Osteocyte (in vitro differentiated cells): ENCODE measurements around the gene EXOSC10. TPM values are rescaled to one million over a fixed set of nuclear protein-coding genes. Genes with fewer than 3 reads are reported as not detected.

Experiments
- DNase-seq: peaks from one replicate; pipeline ENCODE4 v3.0.0; 2021; ENCODE audit warnings: mixed read lengths; ENCODE audit not compliant: unreplicated experiment; ENCODE audit errors: extremely low spot score
- H3K27ac Mint-ChIP-seq: one replicate; pipeline ENCODE4 v1.8.0; 2021; ENCODE audit warnings: mild to moderate bottlenecking, mixed read lengths; ENCODE audit not compliant: unreplicated experiment
- H3K27me3 Mint-ChIP-seq: one replicate; pipeline ENCODE4 v1.8.0; 2021; ENCODE audit warnings: mixed read lengths; ENCODE audit not compliant: unreplicated experiment
- H3K36me3 Mint-ChIP-seq: one replicate; pipeline ENCODE4 v1.8.0; 2021; ENCODE audit warnings: mixed read lengths; ENCODE audit not compliant: unreplicated experiment
- H3K4me1 Mint-ChIP-seq: one replicate; pipeline ENCODE4 v1.8.0; 2021; ENCODE audit warnings: mixed read lengths; ENCODE audit not compliant: unreplicated experiment
- H3K4me3 Mint-ChIP-seq: one replicate; pipeline ENCODE4 v1.8.0; 2021; ENCODE audit warnings: mild to moderate bottlenecking, moderate library complexity, mixed read lengths; ENCODE audit not compliant: unreplicated experiment
- H3K9me3 Mint-ChIP-seq: one replicate; pipeline ENCODE4 v1.8.0; 2021; ENCODE audit warnings: mixed read lengths; ENCODE audit not compliant: unreplicated experiment
- total RNA-seq: library from RNA; stranded (reverse); gene quantifications from 2 replicates; pipeline ENCODE4 v1.2.1, GENCODE V29; 2021
- TF ChIP-seq, protein P1 (sequence below): fragments of 200-600 bp; sonication (generic); IDR thresholded peaks from 2 replicates; pipeline ENCODE4 v1.5.0; 2021; ENCODE audit warnings: antibody characterized with exemption, mild to moderate bottlenecking, moderate library complexity

EXOSC10 gene
- total RNA-seq, 1 donor from 2014 or later, result 66.1 TPM

DNA sequence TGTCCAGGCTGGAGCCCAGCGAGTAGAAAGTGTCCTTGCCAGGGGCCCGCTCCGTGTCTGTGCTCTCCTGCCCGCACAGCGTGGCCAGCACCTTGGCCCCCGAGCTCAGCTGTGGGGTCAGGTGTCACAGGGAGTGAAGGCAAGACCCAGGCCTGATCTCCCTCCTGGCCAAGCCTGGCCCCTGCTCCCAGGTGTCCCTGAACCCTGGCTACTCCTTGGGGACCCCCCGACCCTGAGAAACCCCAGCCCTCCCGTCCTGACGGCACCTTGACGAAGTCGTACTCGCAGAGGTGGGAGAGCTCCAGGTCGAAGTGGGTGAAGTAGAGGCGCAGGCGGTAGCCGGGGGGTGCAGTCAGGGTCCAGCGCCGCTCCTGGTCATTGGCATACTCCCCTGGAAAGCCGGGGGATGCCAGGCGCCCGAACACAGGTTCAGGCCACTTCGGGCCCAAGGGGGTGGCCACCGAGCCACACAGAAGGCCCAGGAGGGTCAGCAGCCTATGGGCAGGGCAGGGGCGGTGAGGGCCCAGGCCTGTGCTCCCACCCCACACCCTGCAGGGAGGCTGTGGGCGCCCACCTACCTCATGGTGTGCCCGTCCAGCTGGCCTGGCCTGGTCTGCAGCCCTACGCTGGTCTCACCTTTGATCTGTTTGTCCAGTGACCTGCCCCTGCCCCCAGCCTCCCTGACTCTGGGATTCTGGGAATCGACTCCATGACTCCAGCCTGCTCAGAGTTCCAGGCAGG is 52.9 kb downstream of the EXOSC10 start, which contains the start of gene MASP2:
MASP2 (minus strand) TSS at position 615 of the 741 bp plus-strand sequence; CDS start at position 583, 32 bp downstream.
- TF ChIP-seq, protein P1, sequence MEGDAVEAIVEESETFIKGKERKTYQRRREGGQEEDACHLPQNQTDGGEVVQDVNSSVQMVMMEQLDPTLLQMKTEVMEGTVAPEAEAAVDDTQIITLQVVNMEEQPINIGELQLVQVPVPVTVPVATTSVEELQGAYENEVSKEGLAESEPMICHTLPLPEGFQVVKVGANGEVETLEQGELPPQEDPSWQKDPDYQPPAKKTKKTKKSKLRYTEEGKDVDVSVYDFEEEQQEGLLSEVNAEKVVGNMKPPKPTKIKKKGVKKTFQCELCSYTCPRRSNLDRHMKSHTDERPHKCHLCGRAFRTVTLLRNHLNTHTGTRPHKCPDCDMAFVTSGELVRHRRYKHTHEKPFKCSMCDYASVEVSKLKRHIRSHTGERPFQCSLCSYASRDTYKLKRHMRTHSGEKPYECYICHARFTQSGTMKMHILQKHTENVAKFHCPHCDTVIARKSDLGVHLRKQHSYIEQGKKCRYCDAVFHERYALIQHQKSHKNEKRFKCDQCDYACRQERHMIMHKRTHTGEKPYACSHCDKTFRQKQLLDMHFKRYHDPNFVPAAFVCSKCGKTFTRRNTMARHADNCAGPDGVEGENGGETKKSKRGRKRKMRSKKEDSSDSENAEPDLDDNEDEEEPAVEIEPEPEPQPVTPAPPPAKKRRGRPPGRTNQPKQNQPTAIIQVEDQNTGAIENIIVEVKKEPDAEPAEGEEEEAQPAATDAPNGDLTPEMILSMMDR, result no peak
- H3K36me3 Mint-ChIP-seq, result no peaks in the 10 kb centered on the region
- DNase-seq, result no peak
- no peak within 1 kb of the TSS for H3K4me3 Mint-ChIP-seq
- no peak within 1 kb of the TSS for H3K27ac Mint-ChIP-seq
- H3K27me3 Mint-ChIP-seq, result no peaks in the 10 kb centered on the region
- no peaks in the 10 kb centered on the region for H3K4me1 Mint-ChIP-seq
- H3K9me3 Mint-ChIP-seq, result no peaks in the 10 kb centered on the region

DNA sequence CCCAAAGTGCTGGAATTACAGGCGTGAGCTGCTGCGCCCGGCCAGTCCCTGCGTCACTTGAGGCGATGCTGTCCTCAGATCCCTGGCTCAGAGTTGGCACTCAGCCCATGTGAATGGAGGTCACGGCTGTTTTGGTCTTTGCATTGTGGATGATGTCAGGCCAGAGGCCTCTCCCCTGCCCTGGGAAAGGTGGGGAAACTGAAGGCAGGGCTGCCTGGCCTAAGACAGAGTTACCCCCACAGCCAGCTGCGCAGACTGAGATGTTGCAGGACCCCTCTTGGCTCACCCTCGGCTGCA is 53.5 kb downstream of the EXOSC10 start:
- no peak overlapping the region for H3K4me3 Mint-ChIP-seq
- TF ChIP-seq, protein P1, result no peak
- no peaks in the 10 kb centered on the region for H3K4me1 Mint-ChIP-seq
- no peak overlapping the region for H3K27ac Mint-ChIP-seq
- no peaks in the 10 kb centered on the region for H3K9me3 Mint-ChIP-seq
- no peak for DNase-seq
- H3K36me3 Mint-ChIP-seq, result no peaks in the 10 kb centered on the region
- no peaks in the 10 kb centered on the region for H3K27me3 Mint-ChIP-seq

DNA sequence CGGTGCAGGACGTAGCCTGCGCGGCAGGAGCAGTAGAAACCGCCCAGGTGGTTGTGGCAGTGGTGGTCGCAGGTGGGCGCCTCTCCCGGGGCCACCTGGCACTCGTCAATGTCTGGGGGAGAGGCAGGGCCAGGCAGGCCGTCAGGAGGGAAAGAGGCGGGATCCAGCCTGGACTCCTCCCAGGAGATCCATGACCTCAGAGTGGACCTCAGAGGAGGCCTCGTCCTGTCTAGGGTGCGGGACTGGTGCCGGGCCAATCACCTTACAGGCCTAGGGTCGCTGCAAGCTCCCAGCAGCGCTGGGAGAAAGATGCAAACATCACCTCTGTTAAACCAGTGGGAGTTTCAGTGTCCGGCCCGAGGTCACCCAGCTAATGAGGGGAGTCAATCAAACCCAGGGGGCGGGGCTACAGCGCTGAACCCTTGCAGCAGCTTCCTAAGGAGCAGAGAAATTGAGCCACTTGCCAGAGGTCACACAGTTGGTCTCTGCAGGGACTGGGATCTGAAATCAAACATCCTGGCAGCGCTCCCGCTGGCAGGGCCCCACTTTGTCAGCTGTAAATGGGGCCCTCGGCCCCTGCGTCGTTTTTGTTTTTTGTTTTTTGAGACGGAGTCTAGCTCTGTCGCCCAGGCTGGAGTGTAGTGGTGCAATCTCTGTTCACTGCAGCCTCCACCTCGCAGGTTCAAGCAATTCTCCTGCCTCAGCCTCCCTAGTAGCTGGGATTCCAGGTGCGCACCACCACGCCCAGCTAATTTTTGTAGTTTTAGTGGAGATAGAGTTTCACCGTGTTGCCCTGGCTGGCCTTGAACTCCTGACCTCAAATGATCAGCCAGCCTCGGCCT is 54.0 kb downstream of the EXOSC10 start:
- Mint-ChIP-seq H3K4me3 (no peak overlapping the region), H3K27me3 (no peaks in the 10 kb centered on the region), H3K36me3 (no peaks in the 10 kb centered on the region), H3K27ac (no peak overlapping the region), H3K9me3 (no peaks in the 10 kb centered on the region), H3K4me1 (no peaks in the 10 kb centered on the region)
- TF ChIP-seq, protein P1, result no peak
- DNase-seq, result no peak

DNA sequence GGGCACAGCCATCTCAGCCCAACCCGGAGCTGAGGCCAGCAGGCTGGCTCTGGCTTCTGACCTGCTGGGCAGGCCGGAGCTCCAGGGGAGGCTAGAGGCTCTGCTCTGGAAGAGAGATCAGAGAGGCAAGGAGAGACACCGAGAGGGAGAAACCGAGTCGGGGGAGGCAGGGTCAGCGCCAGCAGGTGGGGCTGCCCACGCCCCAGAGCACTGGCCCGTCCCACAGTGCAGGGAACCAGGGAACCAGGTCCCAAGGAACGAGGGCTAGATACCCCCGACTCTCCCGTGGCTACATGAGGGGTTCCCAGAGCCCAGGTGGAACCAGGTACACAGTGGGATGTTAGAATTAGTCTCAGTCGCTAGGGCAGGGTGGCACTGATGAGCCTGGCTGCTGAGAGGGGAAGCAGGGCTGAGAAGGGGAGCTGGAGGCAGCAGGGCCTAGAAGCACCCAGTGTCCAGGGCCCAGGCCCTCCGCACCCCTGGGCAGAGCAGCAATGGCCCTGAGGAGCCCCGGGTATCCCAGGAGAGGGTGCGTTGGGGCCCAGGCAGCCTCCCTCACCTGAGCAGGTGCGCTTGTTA is 54.7 kb downstream of the EXOSC10 start:
- Mint-ChIP-seq H3K4me1 (no peaks in the 10 kb centered on the region), H3K36me3 (no peaks in the 10 kb centered on the region), H3K9me3 (no peaks in the 10 kb centered on the region), H3K4me3 (no peak overlapping the region), H3K27ac (no peak overlapping the region), H3K27me3 (no peaks in the 10 kb centered on the region)
- no peak for DNase-seq
- TF ChIP-seq, protein P1, result no peak
